Osteoblast (primary cell): Measurements from ENCODE around the gene RPS6KA3. TPM values are rescaled to one million over a fixed set of nuclear protein-coding genes. Genes with fewer than 3 reads are reported as not detected.
A peak's percentile ranks its signal among the peaks of the same experiment; 100 is the strongest.

Experiments used
- DNase-seq: peaks from one replicate; pipeline ENCODE4 v3.0.0; 2011; ENCODE audit warnings: low spot score, mixed read lengths; ENCODE audit not compliant: insufficient read length; ENCODE audit errors: missing footprints
- H2AFZ ChIP-seq: 2 replicates; pipeline ENCODE4 v1.6.0; 2011; ENCODE audit warnings: mild to moderate bottlenecking, low read length
- H3K27ac ChIP-seq: 2 replicates; pipeline ENCODE4 v1.5.1; 2011; ENCODE audit warnings: mild to moderate bottlenecking, low read depth, low read length, moderate library complexity
- H3K27me3 ChIP-seq: 2 replicates; pipeline ENCODE4 v1.6.0; 2012; ENCODE audit warnings: mild to moderate bottlenecking, control low read depth, inconsistent platforms, low read length, moderate library complexity; ENCODE audit not compliant: insufficient read depth
- H3K36me3 ChIP-seq: 2 replicates; pipeline ENCODE4 v1.5.1; 2011; ENCODE audit warnings: mild to moderate bottlenecking, low read length, control low read depth, moderate library complexity; ENCODE audit not compliant: insufficient read depth
- H3K4me1 ChIP-seq: 2 replicates; pipeline ENCODE4 v1.5.1; 2011; ENCODE audit warnings: mild to moderate bottlenecking, low read length, control low read depth, moderate library complexity; ENCODE audit not compliant: insufficient read depth
- H3K4me2 ChIP-seq: 2 replicates; pipeline ENCODE4 v1.6.0; 2011; ENCODE audit warnings: mild to moderate bottlenecking, low read length; ENCODE audit not compliant: insufficient read depth
- H3K4me3 ChIP-seq: fragments of 200-600 bp; sonication (generic); 3 replicates; pipeline ENCODE4 v1.5.1; 2012; ENCODE audit warnings: mild to moderate bottlenecking, low read length, inconsistent platforms; ENCODE audit not compliant: insufficient read depth
- H3K79me2 ChIP-seq: 2 replicates; pipeline ENCODE4 v1.6.0; 2012; ENCODE audit warnings: mild to moderate bottlenecking, low read length, control low read depth, inconsistent platforms; ENCODE audit not compliant: insufficient read depth
- H3K9me3 ChIP-seq: 2 replicates; pipeline ENCODE4 v1.5.1; 2011; ENCODE audit warnings: low read depth, low read length, control low read depth
- H4K20me1 ChIP-seq: 2 replicates; pipeline ENCODE4 v1.6.0; 2012; ENCODE audit warnings: mild to moderate bottlenecking, low read length, control low read depth; ENCODE audit not compliant: insufficient read depth
- CTCF ChIP-seq: IDR thresholded peaks from 2 replicates; pipeline ENCODE4 v1.5.1; 2011; ENCODE audit warnings: mild to moderate bottlenecking, low read depth, low read length, moderate library complexity; ENCODE audit errors: extremely low read depth
- total RNA-seq: library from RNA; depleted of rRNA; stranded (reverse); fragments of >200 nt; gene quantifications from 2 replicates; pipeline ENCODE4 v1.2.3, GENCODE V29; 2012

The RPS6KA3 gene
- total RNA-seq, 1 donor, result 54.6 TPM

- no peak overlapping the region for H2AFZ ChIP-seq
- H4K20me1 ChIP-seq, result peaks cover 7% of the 10 kb centered on the region
- no peak overlapping the region for H3K4me2 ChIP-seq
- DNase-seq, result peak; percentile 87
- H3K27me3 ChIP-seq, result no peaks in the 10 kb centered on the region
- H3K79me2 ChIP-seq, result peaks cover 20% of the 10 kb centered on the region
- no peaks in the 10 kb centered on the region for H3K36me3 ChIP-seq
- no peak overlapping the region for H3K27ac ChIP-seq
- no peak for TF ChIP-seq CTCF
- H3K4me3 ChIP-seq, result no peak overlapping the region
- H3K4me1 ChIP-seq, result peaks cover 11% of the 10 kb centered on the region
- H3K9me3 ChIP-seq, result no peaks in the 10 kb centered on the region
Observed at GRCh38 chrX:20144491-20144890, 122.2 kb downstream of the RPS6KA3 start.

GRCh38 chrX:20143561-20143960 is 123.1 kb downstream of the RPS6KA3 start:
- no peak overlapping the region for H3K4me2 ChIP-seq
- H4K20me1 ChIP-seq, result peaks cover 16% of the 10 kb centered on the region
- no peak overlapping the region for H3K4me3 ChIP-seq
- no peaks in the 10 kb centered on the region for H3K9me3 ChIP-seq
- H3K27me3 ChIP-seq, result no peaks in the 10 kb centered on the region
- peaks cover 14% of the 10 kb centered on the region for H3K4me1 ChIP-seq
- H3K36me3 ChIP-seq, result peaks cover 2% of the 10 kb centered on the region
- DNase-seq, result no peak
- TF ChIP-seq CTCF, result no peak
- H3K27ac ChIP-seq, result no peak overlapping the region
- peaks cover 29% of the 10 kb centered on the region for H3K79me2 ChIP-seq
- H2AFZ ChIP-seq, result no peak overlapping the region

- H3K4me1 ChIP-seq, result peaks cover 14% of the 10 kb centered on the region
- H3K9me3 ChIP-seq, result no peaks in the 10 kb centered on the region
- H3K27me3 ChIP-seq, result no peaks in the 10 kb centered on the region
- H2AFZ ChIP-seq, result no peak overlapping the region
- H4K20me1 ChIP-seq, result peaks cover 18% of the 10 kb centered on the region
- peaks cover 6% of the 10 kb centered on the region for H3K36me3 ChIP-seq
- no peak overlapping the region for H3K4me3 ChIP-seq
- H3K4me2 ChIP-seq, result no peak overlapping the region
- DNase-seq, result no peak
- no peak overlapping the region for H3K27ac ChIP-seq
- no peak for TF ChIP-seq CTCF
- peaks cover 33% of the 10 kb centered on the region for H3K79me2 ChIP-seq
Observed at GRCh38 chrX:20143111-20143510, 123.6 kb downstream of the RPS6KA3 start.

GRCh38 chrX:20141281-20142220 is 125.2 kb downstream of the RPS6KA3 start, which contains the start of gene EIF1AX:
Gene EIF1AX, minus strand, starts transcription at chrX:20141838. Its CDS starts 198 bp downstream, at chrX:20141640.
- Histone ChIP-seq H3K4me1 (peaks cover 14% of the 10 kb centered on the region), H3K9me3 (no peaks in the 10 kb centered on the region), H3K79me2 (peaks cover 43% of the 10 kb centered on the region), H3K36me3 (peaks cover 16% of the 10 kb centered on the region), H3K4me2 (peak within 1 kb of the TSS; percentile 87), H3K4me3 (peak within 1 kb of the TSS; percentile 93), H2AFZ (peak within 1 kb of the TSS; percentile 86), H3K27me3 (no peaks in the 10 kb centered on the region), H3K27ac (peak within 1 kb of the TSS; percentile 86), H4K20me1 (peaks cover 23% of the 10 kb centered on the region)
- DNase-seq, result peak; percentile 91
- no peak for TF ChIP-seq CTCF
